Vagina (tissue), 2 donors: Measurements from ENCODE around the gene COL5A1.
"Not testable (repeated sequence)": the region's sequence is repeated elsewhere in the genome, so short reads cannot be mapped to it uniquely, and the experiment has no call there.

Experiments used
- POLR2A ChIP-seq, 2 donors: fragments of 450-650 bp; IDR thresholded peaks; one replicate each; pipeline ENCODE4 v1.6.1; 2017; ENCODE audit warnings: antibody characterized with exemption in 2 of 2, mild to moderate bottlenecking in 2 of 2, moderate library complexity in 2 of 2
- TF ChIP-seq, protein P1 (sequence below), 3 experiments: fragments of 450-650 bp in 2 of 3; fragments of 200-600 bp in 1 of 3; sonication (generic) in 1 of 3; IDR thresholded peaks; one replicate each; pipeline ENCODE4 v1.5.1; 2017 to 2019; ENCODE audit warnings: antibody characterized with exemption in 3 of 3, mild to moderate bottlenecking in 2 of 3, moderate library complexity in 2 of 3

DNA sequence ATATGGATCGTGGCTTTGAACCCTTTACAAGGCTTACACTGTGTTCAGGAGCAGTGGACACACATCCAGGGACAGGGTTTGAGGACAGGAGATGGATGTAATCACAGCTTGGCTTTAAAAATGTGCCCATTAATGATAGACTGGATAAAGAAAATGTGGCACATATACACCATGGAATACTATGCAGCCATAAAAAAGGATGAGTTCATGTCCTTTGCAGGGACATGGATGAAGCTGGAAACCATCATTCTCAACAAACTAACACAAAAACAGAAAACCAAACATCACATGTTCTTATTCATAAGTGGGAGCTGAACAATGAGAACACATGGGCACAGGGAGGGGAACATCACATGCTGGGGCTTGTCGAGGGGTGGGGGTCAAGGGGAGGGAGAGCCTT is 215.8 kb downstream of the COL5A1 start:
- TF ChIP-seq POLR2A (IDR thresholded peaks at IDR 0.05): not testable (repeated sequence)
- TF ChIP-seq, protein P1, sequence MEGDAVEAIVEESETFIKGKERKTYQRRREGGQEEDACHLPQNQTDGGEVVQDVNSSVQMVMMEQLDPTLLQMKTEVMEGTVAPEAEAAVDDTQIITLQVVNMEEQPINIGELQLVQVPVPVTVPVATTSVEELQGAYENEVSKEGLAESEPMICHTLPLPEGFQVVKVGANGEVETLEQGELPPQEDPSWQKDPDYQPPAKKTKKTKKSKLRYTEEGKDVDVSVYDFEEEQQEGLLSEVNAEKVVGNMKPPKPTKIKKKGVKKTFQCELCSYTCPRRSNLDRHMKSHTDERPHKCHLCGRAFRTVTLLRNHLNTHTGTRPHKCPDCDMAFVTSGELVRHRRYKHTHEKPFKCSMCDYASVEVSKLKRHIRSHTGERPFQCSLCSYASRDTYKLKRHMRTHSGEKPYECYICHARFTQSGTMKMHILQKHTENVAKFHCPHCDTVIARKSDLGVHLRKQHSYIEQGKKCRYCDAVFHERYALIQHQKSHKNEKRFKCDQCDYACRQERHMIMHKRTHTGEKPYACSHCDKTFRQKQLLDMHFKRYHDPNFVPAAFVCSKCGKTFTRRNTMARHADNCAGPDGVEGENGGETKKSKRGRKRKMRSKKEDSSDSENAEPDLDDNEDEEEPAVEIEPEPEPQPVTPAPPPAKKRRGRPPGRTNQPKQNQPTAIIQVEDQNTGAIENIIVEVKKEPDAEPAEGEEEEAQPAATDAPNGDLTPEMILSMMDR (IDR thresholded peaks at IDR 0.05): not testable (repeated sequence)
